HG03159 (cell line): ENCODE measurements around the gene IRS4.

Experiments
- ATAC-seq: cut with Tn5 transposase; IDR thresholded peaks from one replicate; pipeline ENCODE4 v1.9.1; 2021; ENCODE audit warnings: mild to moderate bottlenecking, moderate library complexity; ENCODE audit not compliant: unreplicated experiment

The IRS4 gene

GRCh38 chrX:108736509-108737479 is at the start of gene IRS4:
Gene IRS4, minus strand, starts transcription at chrX:108736563.
- no peak for ATAC-seq

- no peak for ATAC-seq
Observed at GRCh38 chrX:108772549-108772948, 36.2 kb upstream of the IRS4 start.

- ATAC-seq = no peak
Observed at GRCh38 chrX:108763559-108763958, 27.2 kb upstream of the IRS4 start.

GRCh38 chrX:108740299-108740774 is 4.0 kb upstream of the IRS4 start:
- no peak for ATAC-seq

- ATAC-seq = no peak
Observed at GRCh38 chrX:108737754-108738153, 1.4 kb upstream of the IRS4 start.

- no peak for ATAC-seq
Observed at GRCh38 chrX:108735679-108736508, 469 bp downstream of the IRS4 start.

- no peak for ATAC-seq
Observed at GRCh38 chrX:108735091-108735678, 1.2 kb downstream of the IRS4 start.

GRCh38 chrX:108734426-108734825 is 1.9 kb downstream of the IRS4 start:
- ATAC-seq = no peak

GRCh38 chrX:108732630-108733321 is 3.6 kb downstream of the IRS4 start:
- ATAC-seq = no peak

- ATAC-seq = no peak
Observed at GRCh38 chrX:108731153-108731552, 5.2 kb downstream of the IRS4 start.

- no peak for ATAC-seq
Observed at GRCh38 chrX:108726748-108727147, 9.6 kb downstream of the IRS4 start.

GRCh38 chrX:108722561-108722960 is 13.8 kb downstream of the IRS4 start:
- ATAC-seq = no peak

- no peak for ATAC-seq
Observed at GRCh38 chrX:108712886-108713285, 23.5 kb downstream of the IRS4 start.

- no peak for ATAC-seq
Observed at GRCh38 chrX:108704839-108705238, 31.5 kb downstream of the IRS4 start.

- ATAC-seq = no peak
Observed at GRCh38 chrX:108702530-108702929, 33.8 kb downstream of the IRS4 start.

GRCh38 chrX:108701633-108702032 is 34.7 kb downstream of the IRS4 start:
- ATAC-seq = no peak

GRCh38 chrX:108699368-108699767 is 37.0 kb downstream of the IRS4 start:
- ATAC-seq = no peak

GRCh38 chrX:108696690-108697089 is 39.7 kb downstream of the IRS4 start:
- ATAC-seq = no peak
